Activated CD4-positive, alpha-beta T cell treated with anti-CD3 and anti-CD28 coated beads, Interleukin-2, amount 10 ng/mL, durations not matched to agents 24 days and 14 days (primary cell): Measurements from ENCODE around the gene IGFALS. TPM values are rescaled to one million over a fixed set of nuclear protein-coding genes. Genes with fewer than 3 reads are reported as not detected.

Experiments
- DNase-seq: peaks from one replicate; pipeline ENCODE4 v3.0.0; 2022
- H3K27ac Mint-ChIP-seq: one replicate; pipeline ENCODE4 v1.8.0; 2022; ENCODE audit warnings: mild to moderate bottlenecking, mixed read lengths
- H3K27me3 Mint-ChIP-seq: one replicate; pipeline ENCODE4 v1.8.0; 2022; ENCODE audit warnings: mixed read lengths
- H3K36me3 Mint-ChIP-seq: one replicate; pipeline ENCODE4 v1.8.0; 2022; ENCODE audit warnings: low read depth, mild to moderate bottlenecking, mixed read lengths
- H3K4me1 Mint-ChIP-seq: one replicate; pipeline ENCODE4 v1.8.0; 2021; ENCODE audit warnings: mixed read lengths
- H3K4me3 Mint-ChIP-seq: one replicate; pipeline ENCODE4 v1.8.0; 2022; ENCODE audit warnings: mild to moderate bottlenecking, moderate library complexity, mixed read lengths
- H3K9me3 Mint-ChIP-seq: one replicate; pipeline ENCODE4 v1.8.0; 2021; ENCODE audit warnings: mixed read lengths
- intact Hi-C: fragments of 100-400 bp; cut with micrococcal nuclease; formaldehyde crosslinking; loops from one replicate; pipeline ENCODE4 v1.15.1; 2023
- total RNA-seq: library from RNA; stranded (reverse); gene quantifications from 2 replicates; pipeline ENCODE4 v1.2.3, GENCODE V29; 2022

The IGFALS gene
- total RNA-seq, 1 donor from 2014 or later = 0.12 TPM

- Mint-ChIP-seq H3K27me3 (peaks cover 2% of the 10 kb centered on the region), H3K4me1 (peaks cover 9% of the 10 kb centered on the region), H3K27ac (no peak overlapping the region), H3K36me3 (peaks cover 9% of the 10 kb centered on the region), H3K4me3 (peak overlapping the region; percentile 34), H3K9me3 (no peaks in the 10 kb centered on the region)
- no peak for DNase-seq
- intact Hi-C loops = no loop called here
Observed at GRCh38 chr16:1779741-1780676, 13.5 kb downstream of the IGFALS start.

- Mint-ChIP-seq H3K27me3 (peaks cover 2% of the 10 kb centered on the region), H3K4me1 (peaks cover 9% of the 10 kb centered on the region), H3K27ac (no peak overlapping the region), H3K36me3 (peaks cover 8% of the 10 kb centered on the region), H3K9me3 (no peaks in the 10 kb centered on the region), H3K4me3 (no peak overlapping the region)
- intact Hi-C loops = no loop called here
- DNase-seq = no peak
Observed at GRCh38 chr16:1779234-1779701, 14.2 kb downstream of the IGFALS start.

DNA sequence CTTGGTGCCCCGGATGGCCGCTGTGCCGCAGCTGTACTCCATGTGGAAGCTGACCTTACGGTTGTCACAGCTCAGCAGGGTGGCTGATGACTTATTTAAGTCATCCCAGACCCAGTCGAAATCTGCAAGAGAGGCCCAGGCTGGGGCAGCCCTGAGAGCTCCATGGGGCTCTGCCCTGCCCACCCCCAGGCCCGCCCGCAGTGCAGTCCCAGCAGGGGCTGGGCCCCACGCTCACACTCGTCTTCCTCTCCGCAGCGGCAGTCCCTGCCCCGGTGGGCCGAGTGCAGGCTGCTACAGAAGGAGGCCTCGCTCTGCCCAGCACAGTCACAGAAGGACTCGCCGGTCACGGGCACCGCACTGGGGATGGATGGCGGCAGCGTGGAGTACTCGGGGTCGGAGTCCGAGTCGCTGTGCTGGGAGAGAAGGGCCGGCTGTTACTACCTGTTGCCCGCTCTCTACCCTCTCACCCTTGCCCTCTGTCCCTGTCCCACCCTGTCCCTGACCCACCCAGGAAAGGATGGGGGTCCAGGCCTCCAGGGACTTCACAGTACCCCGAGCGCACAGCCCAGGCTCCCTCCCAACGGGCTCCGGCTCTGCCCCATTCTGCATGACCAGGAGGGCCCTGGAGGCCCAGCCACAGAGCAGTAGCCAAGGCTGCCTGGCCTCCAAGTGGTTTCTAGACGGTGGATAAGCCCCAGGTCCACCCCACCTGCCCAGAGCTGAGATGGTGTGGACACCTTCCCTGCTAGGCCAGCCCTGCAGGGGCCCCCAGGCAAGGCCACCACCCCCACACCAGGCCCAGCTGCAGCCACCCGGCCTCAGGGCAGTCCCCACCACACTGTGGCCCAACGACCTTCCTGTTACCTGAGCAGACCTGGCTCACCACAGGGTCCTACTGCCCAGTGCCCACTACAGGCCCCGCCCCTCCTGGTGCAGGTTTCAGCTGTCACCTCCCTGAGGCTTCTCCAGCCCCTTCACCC lies 15.0 kb downstream of the IGFALS start:
- Mint-ChIP-seq H3K27me3 (peaks cover 2% of the 10 kb centered on the region), H3K27ac (no peak overlapping the region), H3K4me3 (no peak overlapping the region), H3K4me1 (peaks cover 10% of the 10 kb centered on the region), H3K9me3 (no peaks in the 10 kb centered on the region), H3K36me3 (peaks cover 6% of the 10 kb centered on the region)
- DNase-seq = no peak
- intact Hi-C loops = no loop called here

- DNase-seq = no peak
- Mint-ChIP-seq H3K4me3 (no peak overlapping the region), H3K36me3 (peaks cover 6% of the 10 kb centered on the region), H3K27ac (no peak overlapping the region), H3K4me1 (peaks cover 10% of the 10 kb centered on the region), H3K27me3 (peaks cover under 1% of the 10 kb centered on the region), H3K9me3 (no peaks in the 10 kb centered on the region)
- intact Hi-C loops = no loop called here
Observed at GRCh38 chr16:1777375-1778199, 15.9 kb downstream of the IGFALS start.

GRCh38 chr16:1776991-1777374 lies 16.5 kb downstream of the IGFALS start:
- peaks cover 13% of the 10 kb centered on the region for H3K4me1 Mint-ChIP-seq
- H3K27me3 Mint-ChIP-seq = no peaks in the 10 kb centered on the region
- H3K4me3 Mint-ChIP-seq = no peak overlapping the region
- peaks cover 11% of the 10 kb centered on the region for H3K36me3 Mint-ChIP-seq
- DNase-seq = no peak
- no peak overlapping the region for H3K27ac Mint-ChIP-seq
- no peaks in the 10 kb centered on the region for H3K9me3 Mint-ChIP-seq
- intact Hi-C loops = no loop called here

GRCh38 chr16:1776672-1776955 lies 16.9 kb downstream of the IGFALS start:
- no peaks in the 10 kb centered on the region for H3K9me3 Mint-ChIP-seq
- no peak overlapping the region for H3K27ac Mint-ChIP-seq
- no peak for DNase-seq
- peaks cover 12% of the 10 kb centered on the region for H3K4me1 Mint-ChIP-seq
- H3K36me3 Mint-ChIP-seq = peaks cover 12% of the 10 kb centered on the region
- intact Hi-C loops = no loop called here
- H3K4me3 Mint-ChIP-seq = no peak overlapping the region
- H3K27me3 Mint-ChIP-seq = no peaks in the 10 kb centered on the region

DNA sequence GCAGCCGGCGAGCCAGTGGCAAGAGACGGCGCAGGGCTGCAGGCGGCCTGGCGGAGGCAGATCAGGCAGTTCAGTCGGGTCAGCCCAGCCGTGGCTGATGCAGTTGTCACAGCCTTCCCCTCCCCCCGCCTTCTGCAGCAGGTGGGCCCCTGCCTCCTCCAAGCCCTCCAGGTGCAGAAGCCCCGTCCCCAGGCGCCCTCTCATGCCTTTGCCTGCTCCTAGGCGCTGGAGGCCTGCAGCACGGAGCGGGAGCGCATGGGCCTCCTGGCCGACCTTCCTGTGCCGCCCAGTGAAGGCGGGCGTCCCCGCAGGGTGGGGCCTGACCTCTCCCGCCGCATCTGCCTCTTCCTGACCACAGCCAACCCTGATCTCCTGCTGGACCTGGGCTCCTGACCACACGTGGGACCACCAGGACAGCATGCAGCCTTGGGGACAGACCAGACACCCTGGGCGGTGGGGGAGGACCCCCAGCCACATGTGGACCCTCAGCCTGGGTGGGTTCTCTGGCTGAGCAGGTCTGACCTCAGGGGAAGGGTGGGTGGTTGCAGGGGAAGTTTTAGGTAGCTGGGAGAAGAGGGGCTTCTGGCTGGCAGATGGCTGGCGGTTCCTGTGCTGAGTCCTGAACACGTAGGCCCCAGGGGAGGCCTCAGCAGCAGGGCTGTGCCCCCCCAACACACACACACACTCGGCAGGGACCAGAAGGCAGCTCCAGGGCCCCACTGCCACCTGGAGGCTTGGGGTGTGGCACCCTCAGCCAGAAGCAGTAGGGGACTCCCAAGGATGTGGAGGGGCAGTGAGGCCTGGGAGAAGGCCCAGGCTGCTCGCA lies 17.4 kb downstream of the IGFALS start:
- Mint-ChIP-seq H3K27me3 (no peaks in the 10 kb centered on the region), H3K4me1 (peaks cover 9% of the 10 kb centered on the region), H3K36me3 (peaks cover 13% of the 10 kb centered on the region), H3K4me3 (no peak overlapping the region), H3K9me3 (no peaks in the 10 kb centered on the region), H3K27ac (no peak overlapping the region)
- no peak for DNase-seq
- intact Hi-C loops = no loop called here

DNA sequence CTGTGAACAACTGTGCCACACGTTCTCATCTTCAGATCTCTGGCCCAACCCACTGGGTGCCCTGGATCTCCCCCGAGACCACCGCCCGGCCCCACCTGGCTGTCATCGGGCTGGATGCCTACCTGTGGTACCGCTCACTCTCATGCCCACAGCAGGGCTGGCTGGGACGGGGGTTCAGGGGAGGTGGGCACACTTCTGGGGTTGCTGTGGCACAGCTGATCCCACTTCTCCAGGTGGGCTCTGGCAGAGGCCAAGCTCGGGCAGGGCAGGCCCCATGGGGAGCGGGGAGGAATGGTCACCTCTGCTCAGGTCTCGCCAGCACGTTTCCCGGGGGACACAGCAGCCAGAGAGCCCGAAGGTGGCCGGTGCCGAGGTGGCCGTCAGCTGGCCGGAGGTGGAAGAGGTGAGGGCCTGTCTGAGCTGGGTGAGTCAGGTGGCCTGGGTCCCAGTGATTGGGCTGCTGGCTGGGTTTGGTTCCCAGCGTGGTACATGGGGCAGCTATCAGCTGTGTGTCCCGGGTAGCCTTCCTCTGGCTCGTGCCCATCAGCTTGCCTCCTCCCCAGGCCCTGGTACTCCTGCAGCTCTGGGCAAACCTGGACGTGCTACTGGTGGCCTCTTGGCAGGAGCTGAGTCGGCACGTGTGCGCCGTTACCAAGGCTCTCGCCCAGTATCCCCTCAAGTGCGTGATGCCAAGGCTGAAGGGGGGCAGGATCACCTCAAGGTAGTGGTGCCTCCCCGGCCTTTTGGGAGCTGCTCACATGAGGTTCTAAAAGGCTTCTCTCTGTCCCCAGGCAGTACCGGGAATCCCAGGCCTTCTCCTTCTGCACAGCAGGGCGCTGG lies 18.3 kb downstream of the IGFALS start:
- no peaks in the 10 kb centered on the region for H3K9me3 Mint-ChIP-seq
- peaks cover 16% of the 10 kb centered on the region for H3K36me3 Mint-ChIP-seq
- intact Hi-C loops = no loop called here
- peak overlapping the region; percentile 45 for H3K4me3 Mint-ChIP-seq
- no peaks in the 10 kb centered on the region for H3K27me3 Mint-ChIP-seq
- H3K27ac Mint-ChIP-seq = no peak overlapping the region
- DNase-seq = no peak
- H3K4me1 Mint-ChIP-seq = peaks cover 7% of the 10 kb centered on the region

GRCh38 chr16:1774448-1774780 lies 19.1 kb downstream of the IGFALS start:
- Mint-ChIP-seq H3K9me3 (no peaks in the 10 kb centered on the region), H3K27ac (no peak overlapping the region), H3K4me3 (peak overlapping the region; percentile 93), H3K4me1 (peaks cover 10% of the 10 kb centered on the region), H3K36me3 (peaks cover 17% of the 10 kb centered on the region), H3K27me3 (no peaks in the 10 kb centered on the region)
- DNase-seq = no peak
- intact Hi-C loops = loop anchor here (5.0 kb wide), 2 partner anchors 67 to 168 kb away; partner anchors contain the start of genes MAPK8IP3 and MSRB1

DNA sequence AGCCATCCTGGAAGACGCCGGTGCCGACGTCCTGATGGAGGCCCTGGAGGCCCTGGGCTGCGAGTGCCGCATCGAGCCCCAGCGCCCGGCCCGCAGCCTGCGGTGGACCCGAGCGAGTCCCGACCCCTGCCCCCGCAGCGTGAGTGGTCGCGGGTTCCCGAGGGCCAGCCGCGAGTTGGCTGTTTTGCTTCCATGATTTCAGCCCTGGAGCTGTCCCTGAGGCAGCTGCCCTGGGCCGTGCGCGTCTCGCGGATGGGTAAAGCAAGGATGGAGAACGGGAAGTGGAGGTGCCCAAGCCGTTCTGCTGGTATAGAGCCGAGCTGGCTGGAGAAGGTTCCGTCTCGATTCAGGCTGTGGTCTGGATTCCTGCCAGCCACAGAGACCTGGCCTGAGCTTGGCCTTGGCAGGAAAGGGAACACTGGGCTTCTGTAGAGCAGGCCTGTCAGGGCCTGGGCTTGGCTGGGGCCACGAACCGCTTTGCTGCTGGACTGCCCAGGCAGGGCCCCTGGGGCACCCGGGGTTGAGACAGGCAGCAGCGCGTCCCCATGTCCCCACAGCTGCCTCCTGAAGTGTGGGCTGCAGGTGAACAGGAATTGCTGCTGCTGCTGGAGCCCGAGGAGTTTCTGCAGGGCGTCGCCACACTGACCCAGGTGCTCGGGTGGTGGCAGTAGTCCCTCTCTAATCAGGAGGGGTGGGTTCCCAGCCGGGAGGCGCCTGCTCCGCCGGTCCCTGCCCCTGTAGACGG lies 19.6 kb downstream of the IGFALS start:
- Mint-ChIP-seq H3K4me1 (peaks cover 10% of the 10 kb centered on the region), H3K4me3 (peak overlapping the region; percentile 93), H3K27me3 (no peaks in the 10 kb centered on the region), H3K36me3 (peaks cover 15% of the 10 kb centered on the region), H3K27ac (peak overlapping the region; percentile 71), H3K9me3 (no peaks in the 10 kb centered on the region)
- DNase-seq = no peak
- intact Hi-C loops = loop anchor here (1.0 to 5.0 kb wide), 4 partner anchors 8 to 168 kb away; partner anchors contain the start of genes CRAMP1, IFT140, MAPK8IP3 and MSRB1

- peak within 1 kb of the TSS; percentile 95 for H3K27ac Mint-ChIP-seq
- H3K4me3 Mint-ChIP-seq = peak within 1 kb of the TSS; percentile 93
- H3K36me3 Mint-ChIP-seq = peaks cover 18% of the 10 kb centered on the region
- intact Hi-C loops = loop anchor here (1.0 to 5.0 kb wide), 4 partner anchors 9 to 169 kb away; partner anchors contain the start of genes CRAMP1, IFT140, MAPK8IP3 and MSRB1
- no peaks in the 10 kb centered on the region for H3K27me3 Mint-ChIP-seq
- peak; percentile 96 for DNase-seq
- peaks cover 10% of the 10 kb centered on the region for H3K4me1 Mint-ChIP-seq
- H3K9me3 Mint-ChIP-seq = no peaks in the 10 kb centered on the region
Observed at GRCh38 chr16:1772908-1773702, 20.4 kb downstream of the IGFALS start, which contains the start of gene MRPS34. Gene MRPS34 (minus strand): TSS chr16:1773134. CDS start chr16:1773119, 15 bp downstream.
